HG03520 (cell line): ENCODE data around the gene ABHD12.

Source experiments
- ATAC-seq: cut with Tn5 transposase; IDR thresholded peaks from one replicate; pipeline ENCODE4 v1.9.1; 2021; ENCODE audit warnings: mild to moderate bottlenecking, moderate library complexity; ENCODE audit not compliant: unreplicated experiment

The ABHD12 gene

GRCh38 chr20:25293507-25293906, 97.1 kb downstream of the ABHD12 start:
- no peak for ATAC-seq

GRCh38 chr20:25292176-25292891, 98.3 kb downstream of the ABHD12 start:
- no peak for ATAC-seq

- ATAC-seq, result no peak
Measured at GRCh38 chr20:25291432-25292133, 99.1 kb downstream of the ABHD12 start.

- ATAC-seq, result no peak
Measured at GRCh38 chr20:25290646-25291431, 99.8 kb downstream of the ABHD12 start.

GRCh38 chr20:25289886-25290597, 100.6 kb downstream of the ABHD12 start:
- no peak for ATAC-seq

GRCh38 chr20:25288291-25289181, 102.1 kb downstream of the ABHD12 start:
- peak; percentile 89 for ATAC-seq

GRCh38 chr20:25287631-25288290, 102.9 kb downstream of the ABHD12 start:
- ATAC-seq, result no peak

- ATAC-seq, result no peak
Measured at GRCh38 chr20:25286917-25287316, 103.7 kb downstream of the ABHD12 start.

- ATAC-seq, result no peak
Measured at GRCh38 chr20:25285856-25286798, 104.5 kb downstream of the ABHD12 start.

GRCh38 chr20:25285091-25285647, 105.5 kb downstream of the ABHD12 start:
- ATAC-seq, result no peak

- ATAC-seq, result no peak
Measured at GRCh38 chr20:25284131-25284601, 106.5 kb downstream of the ABHD12 start.

- ATAC-seq, result no peak
Measured at GRCh38 chr20:25283221-25283951, 107.2 kb downstream of the ABHD12 start.

GRCh38 chr20:25282796-25283195, 107.8 kb downstream of the ABHD12 start:
- ATAC-seq, result no peak

- ATAC-seq, result no peak
Measured at GRCh38 chr20:25282034-25282781, 108.4 kb downstream of the ABHD12 start.

- no peak for ATAC-seq
Measured at GRCh38 chr20:25281541-25281991, 109.1 kb downstream of the ABHD12 start.
